GM23338 (cell line): Measurements from ENCODE around the gene TTPAL.

Source experiments
- CREB1 ChIP-seq: fragments of 250-450 bp; sonication (Bioruptor Pico); IDR thresholded peaks from 2 replicates; pipeline ENCODE4 v1.5.0; 2020; ENCODE audit warnings: low read depth, mild to moderate bottlenecking, moderate library complexity
- CTCF ChIP-seq, 2 experiments: fragments of 200-600 bp in 1 of 2; sonication (generic) in 1 of 2; conservative IDR thresholded peaks; 2 replicates each; pipeline versions ENCODE4 v1.5.1 to v1.6.1; 2016 to 2017; ENCODE audit warnings: antibody characterized with exemption in 2 of 2, low read depth in 2 of 2, mild to moderate bottlenecking in 2 of 2, moderate library complexity in 1 of 2
- EZH2 ChIP-seq: fragments of 200-600 bp; sonication (generic); IDR thresholded peaks from one replicate; pipeline ENCODE4 v1.8.0; 2017; ENCODE audit warnings: antibody characterized with exemption, mild to moderate bottlenecking, low read depth; ENCODE audit not compliant: unreplicated experiment
- EZH2phosphoT487 ChIP-seq: fragments of 200-600 bp; sonication (generic); IDR thresholded peaks from one replicate; pipeline ENCODE4 v1.8.1; 2018; ENCODE audit warnings: antibody characterized with exemption; ENCODE audit not compliant: unreplicated experiment
- JUNB ChIP-seq: IDR thresholded peaks from one replicate; pipeline ENCODE4 v1.6.1; 2016; ENCODE audit warnings: antibody characterized with exemption; ENCODE audit not compliant: unreplicated experiment
- POLR2AphosphoS5 ChIP-seq: IDR thresholded peaks from 2 replicates; pipeline ENCODE4 v1.6.1; 2016; ENCODE audit warnings: antibody characterized with exemption, low read depth
- REST ChIP-seq: IDR thresholded peaks from one replicate; pipeline ENCODE4 v1.6.1; 2018; ENCODE audit warnings: antibody characterized with exemption; ENCODE audit not compliant: unreplicated experiment

- no peak for TF ChIP-seq CTCF (conservative IDR thresholded peaks at IDR 0.05; ENCODE audit: low read depth in 2 of 2)
- no peak for TF ChIP-seq REST
- no peak for TF ChIP-seq EZH2phosphoT487
- no peak for TF ChIP-seq POLR2AphosphoS5
- no peak for TF ChIP-seq JUNB
- no peak for TF ChIP-seq EZH2
- TF ChIP-seq CREB1 (CRISPR knock-in tag): no peak
Measured at GRCh38 chr20:44527716-44528199, 52.1 kb downstream of the TTPAL start.
